PC-9 (cell line): ENCODE measurements around the gene EYA2.

ENCODE experiments used
- EZH2 ChIP-seq: fragments of 200-600 bp; sonication (generic); IDR thresholded peaks from 2 replicates; pipeline ENCODE4 v1.8.0; 2017; ENCODE audit warnings: antibody characterized with exemption, low read depth
- TF ChIP-seq, protein P1 (sequence below): fragments of 200-600 bp; sonication (generic); conservative IDR thresholded peaks from 2 replicates; pipeline ENCODE4 v1.6.1; 2017; ENCODE audit warnings: mixed run types, antibody characterized with exemption, mild to moderate bottlenecking, moderate library complexity

DNA sequence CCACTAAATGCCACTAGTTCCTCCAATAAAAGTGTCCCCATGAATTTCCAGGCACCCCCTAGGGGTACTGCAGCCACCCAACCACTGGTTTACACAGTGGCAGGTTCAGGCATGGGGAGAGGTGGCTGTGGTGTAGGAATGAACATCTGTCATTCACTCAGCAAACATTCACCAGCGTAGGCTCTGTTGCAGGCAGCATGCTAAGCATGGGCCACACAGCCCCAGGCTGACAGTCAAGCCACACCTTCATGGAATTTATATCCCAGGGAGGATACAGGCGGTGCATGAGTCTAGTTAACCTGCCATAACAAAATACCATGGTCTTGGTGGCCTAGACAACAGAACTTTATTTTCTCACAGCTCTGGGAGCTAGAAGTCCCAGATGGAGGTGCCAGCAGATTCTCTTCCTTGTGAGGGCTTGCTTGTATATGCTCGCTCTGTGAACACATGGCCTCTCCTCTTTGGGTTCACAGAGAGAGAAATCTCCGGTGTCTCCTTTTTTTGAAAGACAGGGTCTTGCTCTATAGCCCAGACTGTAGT, 135.7 kb downstream of the EYA2 start:
- TF ChIP-seq, protein P1, sequence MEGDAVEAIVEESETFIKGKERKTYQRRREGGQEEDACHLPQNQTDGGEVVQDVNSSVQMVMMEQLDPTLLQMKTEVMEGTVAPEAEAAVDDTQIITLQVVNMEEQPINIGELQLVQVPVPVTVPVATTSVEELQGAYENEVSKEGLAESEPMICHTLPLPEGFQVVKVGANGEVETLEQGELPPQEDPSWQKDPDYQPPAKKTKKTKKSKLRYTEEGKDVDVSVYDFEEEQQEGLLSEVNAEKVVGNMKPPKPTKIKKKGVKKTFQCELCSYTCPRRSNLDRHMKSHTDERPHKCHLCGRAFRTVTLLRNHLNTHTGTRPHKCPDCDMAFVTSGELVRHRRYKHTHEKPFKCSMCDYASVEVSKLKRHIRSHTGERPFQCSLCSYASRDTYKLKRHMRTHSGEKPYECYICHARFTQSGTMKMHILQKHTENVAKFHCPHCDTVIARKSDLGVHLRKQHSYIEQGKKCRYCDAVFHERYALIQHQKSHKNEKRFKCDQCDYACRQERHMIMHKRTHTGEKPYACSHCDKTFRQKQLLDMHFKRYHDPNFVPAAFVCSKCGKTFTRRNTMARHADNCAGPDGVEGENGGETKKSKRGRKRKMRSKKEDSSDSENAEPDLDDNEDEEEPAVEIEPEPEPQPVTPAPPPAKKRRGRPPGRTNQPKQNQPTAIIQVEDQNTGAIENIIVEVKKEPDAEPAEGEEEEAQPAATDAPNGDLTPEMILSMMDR = no peak
- no peak for TF ChIP-seq EZH2
